ENCODE data around the gene CD68. TPM values are rescaled to one million over a fixed set of nuclear protein-coding genes. Genes with fewer than 3 reads are reported as not detected.
"Not testable (repeated sequence)": the region's sequence is repeated elsewhere in the genome, so short reads cannot be mapped to it uniquely, and the experiment has no call there.

Gene CD68
- total RNA-seq, 2 donors from 2014 or later: 37.7 to 56.6 TPM

- H3K36me3 ChIP-seq: no peaks in the 10 kb centered on the region
- no peaks in the 10 kb centered on the region for H3K4me1 ChIP-seq
- H3K27ac ChIP-seq: no peak overlapping the region
- no peak overlapping the region for H3K9ac ChIP-seq (ENCODE audit: low read depth in 2 of 2, low read length in 2 of 2)
- H3K9me3 ChIP-seq: no peaks in the 10 kb centered on the region
- no peak overlapping the region for H3K4me3 ChIP-seq
- intact Hi-C loops (cut with DNase I): no loop called here
- no peak for TF ChIP-seq CTCF (IDR thresholded peaks at IDR 0.05)
- no peak for DNase-seq
- no peaks in the 10 kb centered on the region for H3K27me3 ChIP-seq
These were observed 41.4 kb downstream of the CD68 start for GRCh38 chr17:7620835-7621234.

GRCh38 chr17:7623661-7624060 lies 44.2 kb downstream of the CD68 start:
- Histone ChIP-seq H3K27me3 (no peaks in the 10 kb centered on the region), H3K4me1 (peaks cover 7% of the 10 kb centered on the region), H3K9ac (ENCODE audit: low read depth in 2 of 2, low read length in 2 of 2) (no peak overlapping the region), H3K27ac (no peak overlapping the region), H3K4me3 (no peak overlapping the region), H3K9me3 (no peaks in the 10 kb centered on the region), H3K36me3 (no peaks in the 10 kb centered on the region)
- TF ChIP-seq CTCF (IDR thresholded peaks at IDR 0.05): no peak
- intact Hi-C loops (cut with DNase I): no loop called here
- DNase-seq: no peak

GRCh38 chr17:7625749-7626148 lies 46.3 kb downstream of the CD68 start:
- intact Hi-C loops (cut with DNase I); DNase-seq; H3K36me3 ChIP-seq; H3K4me3 ChIP-seq; H3K9me3 ChIP-seq; H3K27me3 ChIP-seq; H3K27ac ChIP-seq; H3K9ac ChIP-seq (ENCODE audit: low read depth in 2 of 2, low read length in 2 of 2); H3K4me1 ChIP-seq: not testable (repeated sequence)

GRCh38 chr17:7626307-7626706 lies 46.9 kb downstream of the CD68 start:
- peaks cover 7% of the 10 kb centered on the region for H3K4me1 ChIP-seq
- no peak overlapping the region for H3K27ac ChIP-seq
- H3K9ac ChIP-seq (ENCODE audit: low read depth in 2 of 2, low read length in 2 of 2): peak overlapping the region in 1 of 2 donors; percentile 86
- no peaks in the 10 kb centered on the region for H3K9me3 ChIP-seq
- TF ChIP-seq CTCF (IDR thresholded peaks at IDR 0.05): no peak
- no peak overlapping the region for H3K4me3 ChIP-seq
- no peak for DNase-seq
- no peaks in the 10 kb centered on the region for H3K27me3 ChIP-seq
- intact Hi-C loops (cut with DNase I): no loop called here
- H3K36me3 ChIP-seq: no peaks in the 10 kb centered on the region

- DNase-seq: peak; percentile 24
- intact Hi-C loops (cut with DNase I): no loop called here
These were observed 47.5 kb downstream of the CD68 start for GRCh38 chr17:7626956-7627249.

More at GRCh38 chr17:7626956-7627249, 47.5 kb downstream of the CD68 start:
- Histone ChIP-seq H3K9ac (ENCODE audit: low read depth in 2 of 2, low read length in 2 of 2) (peak overlapping the region; percentile 86 to 93), H3K4me3 (peak overlapping the region; percentile 80), H3K27ac (peak overlapping the region; percentile 87), H3K9me3 (no peaks in the 10 kb centered on the region), H3K4me1 (peaks cover 7% of the 10 kb centered on the region), H3K36me3 (no peaks in the 10 kb centered on the region), H3K27me3 (no peaks in the 10 kb centered on the region)
- TF ChIP-seq CTCF (IDR thresholded peaks at IDR 0.05): no peak
